T47D (cell line): ENCODE results near the gene JUN.

Experiments used
- DNase-seq, 2 experiments: peaks; one replicate each; pipeline versions ENCODE4 v3.0.0 to v3.0.0-alpha.2; 2011 to 2012; ENCODE audit warnings: low read depth in 1 of 2, low spot score in 1 of 2
- JUND ChIP-seq: IDR thresholded peaks from 2 replicates; pipeline ENCODE4 v1.6.1; 2012; ENCODE audit warnings: low read depth
- in situ Hi-C: cut with HindIII; loops from 2 replicates; pipeline ENCODE4 v1.10.0; 2016; ENCODE audit warnings: low sequenced_read_pairs, low pct_unique_long_range_greater_than_20kb

JUN gene

GRCh38 chr1:58783993-58784757, at the start of gene JUN:
Gene JUN (minus strand): TSS chr1:58784047. CDS start chr1:58783070, 977 bp downstream.
- DNase-seq = peak; percentile 94 to 98
- in situ Hi-C loops = no loop called here
- peak; percentile 68 for TF ChIP-seq JUND

- TF ChIP-seq JUND = no peak
- DNase-seq = no peak
- in situ Hi-C loops = no loop called here
Measured at GRCh38 chr1:58833166-58833565, 49.3 kb upstream of the JUN start.

GRCh38 chr1:58830291-58830690, 46.4 kb upstream of the JUN start:
- TF ChIP-seq JUND = no peak
- no peak for DNase-seq
- in situ Hi-C loops = no loop called here

GRCh38 chr1:58829866-58830265, 46.0 kb upstream of the JUN start:
- DNase-seq = no peak
- TF ChIP-seq JUND = no peak
- in situ Hi-C loops = no loop called here

- in situ Hi-C loops = no loop called here
- no peak for DNase-seq
- TF ChIP-seq JUND = no peak
Measured at GRCh38 chr1:58827298-58827697, 43.5 kb upstream of the JUN start.

GRCh38 chr1:58824753-58825389, 41.0 kb upstream of the JUN start:
- in situ Hi-C loops = no loop called here
- TF ChIP-seq JUND = no peak
- DNase-seq = peak in 1 of 2 experiments; percentile 30

GRCh38 chr1:58823481-58824010, 39.7 kb upstream of the JUN start:
- no peak for TF ChIP-seq JUND
- in situ Hi-C loops = no loop called here
- peak in 1 of 2 experiments; percentile 50 for DNase-seq

- in situ Hi-C loops = no loop called here
- no peak for DNase-seq
- no peak for TF ChIP-seq JUND
Measured at GRCh38 chr1:58821309-58821708, 37.5 kb upstream of the JUN start.

- in situ Hi-C loops = no loop called here
- no peak for TF ChIP-seq JUND
- no peak for DNase-seq
Measured at GRCh38 chr1:58818976-58819375, 35.1 kb upstream of the JUN start.

- in situ Hi-C loops = no loop called here
- no peak for DNase-seq
- TF ChIP-seq JUND = no peak
Measured at GRCh38 chr1:58818075-58818474, 34.2 kb upstream of the JUN start.

GRCh38 chr1:58816747-58817221, 32.9 kb upstream of the JUN start:
- no peak for DNase-seq
- in situ Hi-C loops = no loop called here

GRCh38 chr1:58816072-58816746, 32.4 kb upstream of the JUN start:
- peak; percentile 42 to 83 for DNase-seq
- in situ Hi-C loops = no loop called here
- TF ChIP-seq JUND = no peak

More at GRCh38 chr1:58816747-58817221, 32.9 kb upstream of the JUN start:
- TF ChIP-seq JUND = no peak
